ENCODE results near the gene RPH3AL. TPM values are rescaled to one million over a fixed set of nuclear protein-coding genes. Genes with fewer than 3 reads are reported as not detected.

The RPH3AL gene
- total and polyA plus RNA-seq, 2 of the 8 experiments (the other 6 are each of a cell fraction or from before 2014, with no cell fraction given), result 5.6 to 5.8 TPM

GRCh38 chr17:282912-283882 lies 69.4 kb downstream of the RPH3AL start:
- H2BK5ac ChIP-seq (ENCODE audit: low read depth, low read length), result no peak overlapping the region
- peak in 1 of 2 experiments; percentile 41 for DNase-seq (ENCODE audit: low read depth in 1 of 2, low spot score in 2 of 2)
- H2BK12ac ChIP-seq (ENCODE audit: low read depth, low read length), result peak overlapping the region; percentile 28; the same call in 1 of the 2 replicates
- CTCF ChIA-PET (ENCODE audit: partially characterized antibody), result interaction anchor here (0.6 to 1.8 kb wide), 9 partner anchors 9 to 496 kb away, joined by 3 to 5 read pairs (median 3); no protein-coding TSS in a partner anchor
- no peak overlapping the region for H3K27ac ChIP-seq (ENCODE audit: low read depth, low read length)
- H2BK120ac ChIP-seq (replicated peaks; ENCODE audit: low read depth, low read length), result no peak overlapping the region
- H3K79me1 ChIP-seq (ENCODE audit: low read depth, low read length), result no peaks in the 10 kb centered on the region
- H3K4me3 ChIP-seq (ENCODE audit: extremely low read depth in 1 of 4, insufficient read depth in 2 of 4, low read depth in 3 of 4, low read length in 4 of 4), result no peak overlapping the region
- H3K4me2 ChIP-seq (ENCODE audit: insufficient read depth in 1 of 2, low read depth in 2 of 2, low read length in 2 of 2), result no peak overlapping the region
- no peaks in the 10 kb centered on the region for H4K20me1 ChIP-seq (replicated peaks in 1 of 2; ENCODE audit: control insufficient read depth in 1 of 2, insufficient read depth in 2 of 2, low read length in 2 of 2)
- no peak overlapping the region; the same call in 1 of the 2 replicates for H4K8ac ChIP-seq (ENCODE audit: extremely low read depth, insufficient read depth, low read length)
- H3K56ac ChIP-seq (replicated peaks; ENCODE audit: insufficient read length, low read depth, low read length), result no peak overlapping the region
- H2AFZ ChIP-seq (ENCODE audit: low read length), result no peak overlapping the region
- peaks cover 0 to 5% (median 0%) of the 10 kb centered on the region in 4 experiments; a peak in 2 of 7 replicates for H3K27me3 ChIP-seq (replicated peaks in 1 of 4; ENCODE audit: control insufficient read depth in 3 of 4, extremely low read depth in 1 of 4, insufficient read depth in 3 of 4, low read length in 3 of 4)
- no peak overlapping the region for H3K23ac ChIP-seq (ENCODE audit: insufficient read length)
- peaks cover 0 to 11% (median 2%) of the 10 kb centered on the region in 4 experiments; a peak in 5 of 7 replicates for H3K4me1 ChIP-seq (replicated peaks in 1 of 4; ENCODE audit: control insufficient read depth in 3 of 4, insufficient read depth in 4 of 4, low read length in 3 of 4)
- WGBS, 2 experiments (ENCODE audit: extremely low coverage in 1 of 2, insufficient coverage in 1 of 2, insufficient read length in 1 of 2, insufficient replicate concordance in 2 of 2, low coverage in 1 of 2, low lambda C conversion rate in 2 of 2, missing lambda C conversion rate in 1 of 2), result 91% methylated on average over 23 of the region's 28 CpGs; no CpG with 5 or more reads in 1 of the 2 experiments
- no peak overlapping the region for H2BK15ac ChIP-seq (ENCODE audit: low read length)
- H3K9ac ChIP-seq (replicated peaks in 1 of 4; ENCODE audit: extremely low read depth in 1 of 4, low read depth in 3 of 4, low read length in 3 of 4), result peak overlapping the region in 1 of 4 experiments; percentile 30; a peak in 2 of 7 replicates
- no peaks in the 10 kb centered on the region for H3K9me3 ChIP-seq (ENCODE audit: insufficient read depth in 2 of 2, low read depth in 1 of 2, low read length in 1 of 2)
- no peak overlapping the region for H3K18ac ChIP-seq (ENCODE audit: extremely low read depth, low read length)
- H3K79me2 ChIP-seq (ENCODE audit: control insufficient read depth in 1 of 2, insufficient read depth in 2 of 2, low read length in 2 of 2), result no peaks in the 10 kb centered on the region
- H3K36me3 ChIP-seq (ENCODE audit: control insufficient read depth in 2 of 4, insufficient read depth in 4 of 4, low read length in 3 of 4), result no peaks in the 10 kb centered on the region
- no peak overlapping the region for H2AK5ac ChIP-seq (ENCODE audit: low read depth, low read length)
- no peak overlapping the region for H4K5ac ChIP-seq (ENCODE audit: insufficient read length, low read depth, low read length)
- H3K4ac ChIP-seq (replicated peaks; ENCODE audit: insufficient read length, low read depth, low read length), result no peak overlapping the region
- no peak overlapping the region for H3K14ac ChIP-seq (ENCODE audit: insufficient read length)
- no peak overlapping the region for H2BK20ac ChIP-seq (ENCODE audit: low read length)
- H3K23me2 ChIP-seq (ENCODE audit: low read depth, low read length), result no peaks in the 10 kb centered on the region
- FAIRE-seq, result no peak
- no peak overlapping the region for H4K91ac ChIP-seq (replicated peaks; ENCODE audit: insufficient read length, low read length)
- POLR2A ChIA-PET (ENCODE audit: partially characterized antibody), result interaction anchor here (1.7 kb wide), 1 partner anchor 21 kb away, joined by 4 read pairs; no protein-coding TSS in a partner anchor
- TF ChIP-seq FOSL1 (IDR thresholded peaks at IDR 0.05; ENCODE audit: insufficient read depth, low read depth, low read length) (no peak), SAP30 (IDR thresholded peaks at IDR 0.05; ENCODE audit: insufficient read depth, insufficient replicate concordance, low read length) (no peak), EP300 (IDR thresholded peaks at IDR 0.05; ENCODE audit: borderline replicate concordance in 1 of 2, low read depth in 2 of 2, low read length in 2 of 2) (no peak), KDM5A (IDR thresholded peaks at IDR 0.05; ENCODE audit: low read length) (no peak), SIN3A (conservative IDR thresholded peaks at IDR 0.05 in 1 of 2, IDR thresholded peaks at IDR 0.05 in 1 of 2; ENCODE audit: low read depth in 1 of 2, low read length in 2 of 2) (no peak), SUZ12 (IDR thresholded peaks at IDR 0.05; ENCODE audit: low read length) (no peak), SIRT6 (IDR thresholded peaks at IDR 0.05; ENCODE audit: low read length) (no peak)
- TF ChIP-seq, protein P1, sequence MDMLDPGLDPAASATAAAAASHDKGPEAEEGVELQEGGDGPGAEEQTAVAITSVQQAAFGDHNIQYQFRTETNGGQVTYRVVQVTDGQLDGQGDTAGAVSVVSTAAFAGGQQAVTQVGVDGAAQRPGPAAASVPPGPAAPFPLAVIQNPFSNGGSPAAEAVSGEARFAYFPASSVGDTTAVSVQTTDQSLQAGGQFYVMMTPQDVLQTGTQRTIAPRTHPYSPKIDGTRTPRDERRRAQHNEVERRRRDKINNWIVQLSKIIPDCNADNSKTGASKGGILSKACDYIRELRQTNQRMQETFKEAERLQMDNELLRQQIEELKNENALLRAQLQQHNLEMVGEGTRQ (IDR thresholded peaks at IDR 0.05; ENCODE audit: low read length), result no peak

Data from H1 (cell line).